Adrenal gland (tissue), 12 donors: ENCODE data around the gene DPP10. TPM values are rescaled to one million over a fixed set of nuclear protein-coding genes. Genes with fewer than 3 reads are reported as not detected.

ENCODE experiments used
- DNase-seq, 7 donors: peaks; one replicate each; pipeline ENCODE4 v3.0.0-alpha.2; 2019 to 2020
- H3K27ac ChIP-seq, 5 donors: fragments of 200-600 bp; sonication (generic) in 4 of 5; 1 replicate in 3 of 5; 2 replicates in 2 of 5; pipeline versions ENCODE4 v1.5.1 to v1.8.0; 2016 to 2020; ENCODE audit warnings: mild to moderate bottlenecking in 1 of 5
- H3K27me3 ChIP-seq: fragments of 200-600 bp; 2 replicates; pipeline ENCODE4 v1.8.0; 2021
- H3K36me3 ChIP-seq, 2 donors: fragments of 200-600 bp; replicated peaks in 1 of 2; 1 replicate in 1 of 2; 2 replicates in 1 of 2; pipeline versions ENCODE4 v1.5.1 to v1.8.0; 2018 to 2022
- H3K4me1 ChIP-seq, 2 donors: fragments of 200-600 bp; replicated peaks in 1 of 2; 1 replicate in 1 of 2; 2 replicates in 1 of 2; pipeline versions ENCODE4 v1.5.1 to v1.8.0; 2018 to 2021
- H3K4me3 ChIP-seq, 4 donors: fragments of 200-600 bp; sonication (generic) in 3 of 4; one replicate each; pipeline ENCODE4 v1.5.1; 2016 to 2018
- H3K9me3 ChIP-seq, 3 donors: fragments of 200-600 bp; sonication (generic) in 1 of 3; replicated peaks in 1 of 3; 1 replicate in 2 of 3; 2 replicates in 1 of 3; pipeline versions ENCODE4 v1.5.1 to v1.8.0; 2016 to 2021
- CTCF ChIP-seq, 6 experiments: fragments of 450-650 bp in 4 of 6; fragments of 200-600 bp in 2 of 6; sonication (generic) in 1 of 6; IDR thresholded peaks; 1 replicate in 5 of 6; 2 replicates in 1 of 6; pipeline versions ENCODE4 v1.5.1 to v1.8.0; 2016 to 2021; ENCODE audit warnings: antibody characterized with exemption in 6 of 6, mild to moderate bottlenecking in 2 of 6, moderate library complexity in 1 of 6
- POLR2A ChIP-seq, 2 donors: fragments of 450-650 bp; IDR thresholded peaks; one replicate each; pipeline ENCODE4 v1.6.1; 2017; ENCODE audit warnings: antibody characterized with exemption in 2 of 2, mild to moderate bottlenecking in 2 of 2, moderate library complexity in 1 of 2
- WGBS, 4 donors: extraction: QIAGEN DNeasy Blood & Tissue Kit in 2 of 4; methylation state at CpG; one replicate each; pipeline versions ENCODE4 v1.1.5 to v1.1.7; 2013 to 2017; 5-methylcytosine and 5-hydroxymethylcytosine counted together
- intact Hi-C, 2 donors: fragments of 100-400 bp; cut with DNase I; formaldehyde crosslinking; loops; one replicate each; pipeline versions ENCODE4 v1.14.1 to v1.15.0; 2022 to 2023
- polyA plus RNA-seq, 3 donors: library from polyadenylated mRNA; stranded (reverse); fragments of 200-250 nt in 2 of 3; fragments of 350-450 nt in 1 of 3; fragmentation: Illumina TruSeq in 1 of 3; extraction: RNeasy Lipid Tissue Mini Kit (QIAGEN cat#74804) in 1 of 3; gene quantifications; one replicate each; pipeline ENCODE4 v1.2.3, GENCODE V29; 2013 to 2014
- total RNA-seq, 9 donors: library from RNA; depleted of rRNA in 4 of 9; stranded (reverse); fragments of >200 nt in 4 of 9; fragments of 120-200 nt in 1 of 9; fragmentation: NEBNext Ultra II Directional in 1 of 9; extraction: Animal tissue kit (Norgen Biotek cat#: 25700) in 1 of 9; gene quantifications; one replicate each; pipeline versions ENCODE4 v1.1.0 to v1.2.4, GENCODE V29; 2013 to 2023
- donor health status: healthy with polysubstance abuse.
- donor health status: Bipolar disorder and iron deficiency.
- donor health status: DM: yes; HTN: yes; CAD: no.
- donor health status: DM: no; HTN: no; CAD: no.
- donor health status: DM: no; HTN: no; CAD: no.
- donor health status: DM: yes; HTN: yes; CAD: no.

Gene DPP10
- total and polyA plus RNA-seq, 12 donors: 5.2 to 257 (median 32.0) TPM

GRCh38 chr2:115389024-115389423, 946.6 kb downstream of the DPP10 start:
- Histone ChIP-seq H3K9me3 (no peaks in the 10 kb centered on the region), H3K4me3 (no peak overlapping the region), H3K27ac (no peak overlapping the region), H3K27me3 (no peaks in the 10 kb centered on the region), H3K36me3 (no peaks in the 10 kb centered on the region), H3K4me1 (no peaks in the 10 kb centered on the region)
- intact Hi-C loops: no loop called here
- TF ChIP-seq POLR2A (IDR thresholded peaks at IDR 0.05) (no peak), CTCF (IDR thresholded peaks at IDR 0.05) (no peak)
- no peak for DNase-seq
- WGBS, 4 donors: 83 to 90% (median 87%) methylated on average over 1 of the region's 1 CpG

GRCh38 chr2:115389898-115390565, 947.6 kb downstream of the DPP10 start:
- H3K27me3 ChIP-seq: no peaks in the 10 kb centered on the region
- DNase-seq: no peak
- no peaks in the 10 kb centered on the region for H3K4me1 ChIP-seq
- no peak overlapping the region for H3K4me3 ChIP-seq
- intact Hi-C loops: no loop called here
- no peaks in the 10 kb centered on the region for H3K9me3 ChIP-seq
- H3K27ac ChIP-seq: no peak overlapping the region
- H3K36me3 ChIP-seq: no peaks in the 10 kb centered on the region
- TF ChIP-seq CTCF (IDR thresholded peaks at IDR 0.05) (no peak), POLR2A (IDR thresholded peaks at IDR 0.05) (no peak)
- 84 to 87% (median 86%) methylated on average over 6 of the region's 6 CpGs for WGBS, 4 donors

- no peaks in the 10 kb centered on the region for H3K9me3 ChIP-seq
- H3K27ac ChIP-seq: peak overlapping the region in 2 of 5 donors; percentile 34 to 41
- WGBS, 4 donors: 24 to 30% (median 26%) methylated on average over 5 of the region's 5 CpGs
- peak; percentile 26 to 56 (median 44) for DNase-seq
- TF ChIP-seq CTCF (IDR thresholded peaks at IDR 0.05): no peak
- no peak for TF ChIP-seq POLR2A (IDR thresholded peaks at IDR 0.05)
- H3K4me1 ChIP-seq: peaks cover 0 to 8% of the 10 kb centered on the region in 2 donors
- intact Hi-C loops: no loop called here
- no peak overlapping the region for H3K4me3 ChIP-seq
- H3K27me3 ChIP-seq: no peaks in the 10 kb centered on the region
- H3K36me3 ChIP-seq: no peaks in the 10 kb centered on the region
These were observed 954.1 kb downstream of the DPP10 start for GRCh38 chr2:115396579-115396978.

- H3K9me3 ChIP-seq: no peaks in the 10 kb centered on the region
- DNase-seq: no peak
- H3K4me3 ChIP-seq: no peak overlapping the region
- TF ChIP-seq CTCF (IDR thresholded peaks at IDR 0.05) (no peak), POLR2A (IDR thresholded peaks at IDR 0.05) (no peak)
- H3K36me3 ChIP-seq: no peaks in the 10 kb centered on the region
- intact Hi-C loops: no loop called here
- no peaks in the 10 kb centered on the region for H3K27me3 ChIP-seq
- peaks cover 0 to 6% of the 10 kb centered on the region in 2 donors for H3K4me1 ChIP-seq
- WGBS, 4 donors: 86 to 100% (median 89%) methylated on average over 2 of the region's 2 CpGs
- no peak overlapping the region for H3K27ac ChIP-seq
These were observed 958.5 kb downstream of the DPP10 start for GRCh38 chr2:115400940-115401339.
